SK-N-SH (cell line): ENCODE results near the gene HLA-DQA1.

Source experiments
- CTCF ChIP-seq: fragments of 200-600 bp; sonication (generic); IDR thresholded peaks from 2 replicates; pipeline ENCODE4 v1.6.1; 2017; ENCODE audit warnings: antibody characterized with exemption, mild to moderate bottlenecking, moderate library complexity
- EP300 ChIP-seq, 2 experiments: IDR thresholded peaks; 2 replicates each; pipeline versions ENCODE4 v1.4.0 to v1.6.1; 2012; ENCODE audit warnings: borderline replicate concordance in 1 of 2, low read depth in 1 of 2, low read length in 1 of 2
- GABPA ChIP-seq: IDR thresholded peaks from 2 replicates; pipeline ENCODE4 v1.4.0; 2012; ENCODE audit warnings: low read depth, mild to moderate bottlenecking
- JUND ChIP-seq: IDR thresholded peaks from 2 replicates; pipeline ENCODE4 v1.4.0; 2012
- MAX ChIP-seq: IDR thresholded peaks from 2 replicates; pipeline ENCODE4 v1.4.0; 2012; ENCODE audit warnings: low read depth
- NFIC ChIP-seq: IDR thresholded peaks from 2 replicates; pipeline ENCODE4 v1.4.0; 2012; ENCODE audit warnings: borderline replicate concordance
- POLR2AphosphoS5 ChIP-seq: IDR thresholded peaks from 2 replicates; pipeline ENCODE4 v1.6.1; 2012; ENCODE audit warnings: low read depth, low read length
- RCOR1 ChIP-seq: fragments of 150-350 bp; IDR thresholded peaks from 2 replicates; pipeline ENCODE4 v1.6.1; 2017; ENCODE audit warnings: antibody characterized with exemption, low read length
- RXRA ChIP-seq: IDR thresholded peaks from 2 replicates; pipeline ENCODE4 v1.4.0; 2012; ENCODE audit warnings: low read depth, mild to moderate bottlenecking, borderline replicate concordance
- TCF12 ChIP-seq: IDR thresholded peaks from 2 replicates; pipeline ENCODE4 v1.4.0; 2012
- TEAD4 ChIP-seq: IDR thresholded peaks from 2 replicates; pipeline ENCODE4 v1.4.0; 2012; ENCODE audit warnings: mild to moderate bottlenecking, borderline replicate concordance; ENCODE audit not compliant: insufficient read depth
- ZBTB33 ChIP-seq: IDR thresholded peaks from 2 replicates; pipeline ENCODE4 v1.4.0; 2012; ENCODE audit warnings: low read depth, borderline replicate concordance

GRCh38 chr6:32615885-32616532 lies 21.2 kb upstream of the HLA-DQA1 start:
- TF ChIP-seq CTCF: no peak
- TF ChIP-seq RXRA: no peak
- no peak for TF ChIP-seq RCOR1
- no peak for TF ChIP-seq ZBTB33
- TF ChIP-seq JUND: no peak
- no peak for TF ChIP-seq NFIC
- no peak for TF ChIP-seq EP300 (IDR thresholded peaks at IDR 0.05; ENCODE audit: borderline replicate concordance in 1 of 2, low read depth in 1 of 2, low read length in 1 of 2)
- no peak for TF ChIP-seq TCF12
- TF ChIP-seq MAX: no peak
- no peak for TF ChIP-seq POLR2AphosphoS5
- TF ChIP-seq GABPA: no peak
- TF ChIP-seq TEAD4: no peak
